ENCODE data around the gene CCDC3.
"Not testable (repeated sequence)": the region's sequence is repeated elsewhere in the genome, so short reads cannot be mapped to it uniquely, and the experiment has no call there.

Gene CCDC3

GRCh38 chr10:13043520-13043919 is 42.0 kb upstream of the CCDC3 start:
- no peak overlapping the region for H3K4me3 ChIP-seq (ENCODE audit: low read depth, low read length)
- TF ChIP-seq CTCF (conservative IDR thresholded peaks at IDR 0.05; ENCODE audit: low read depth, low read length) = no peak
- no peak for DNase-seq (ENCODE audit: low read depth)

DNA sequence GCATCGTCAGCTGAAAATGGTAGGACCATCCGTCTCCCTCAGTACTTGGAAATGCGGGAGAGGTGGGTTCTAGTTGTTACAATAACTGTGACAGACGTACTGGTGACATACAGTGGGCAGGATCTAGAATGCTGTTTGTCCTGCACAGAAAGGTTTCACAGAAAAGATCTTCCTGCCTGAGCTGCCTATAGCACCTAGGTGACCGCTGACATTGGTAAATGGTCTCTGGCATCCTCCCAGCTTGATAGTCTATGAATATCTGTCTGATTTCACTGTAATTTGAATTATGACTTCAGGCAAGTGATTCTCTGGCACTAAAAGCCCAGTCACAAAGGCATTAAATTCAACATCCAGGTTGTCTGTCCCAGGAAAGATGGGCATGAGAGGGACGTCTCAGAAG is 38.2 kb upstream of the CCDC3 start:
- no peak for DNase-seq (ENCODE audit: low read depth)
- H3K4me3 ChIP-seq (ENCODE audit: low read depth, low read length) = no peak overlapping the region
- no peak for TF ChIP-seq CTCF (conservative IDR thresholded peaks at IDR 0.05; ENCODE audit: low read depth, low read length)

GRCh38 chr10:13038391-13038790 is 36.9 kb upstream of the CCDC3 start:
- no peak for DNase-seq (ENCODE audit: low read depth)
- no peak overlapping the region for H3K4me3 ChIP-seq (ENCODE audit: low read depth, low read length)
- no peak for TF ChIP-seq CTCF (conservative IDR thresholded peaks at IDR 0.05; ENCODE audit: low read depth, low read length)

- TF ChIP-seq CTCF (conservative IDR thresholded peaks at IDR 0.05; ENCODE audit: low read depth, low read length) = no peak
- DNase-seq (ENCODE audit: low read depth) = no peak
- no peak overlapping the region for H3K4me3 ChIP-seq (ENCODE audit: low read depth, low read length)
Measured at GRCh38 chr10:13037832-13038231, 36.3 kb upstream of the CCDC3 start.

DNA sequence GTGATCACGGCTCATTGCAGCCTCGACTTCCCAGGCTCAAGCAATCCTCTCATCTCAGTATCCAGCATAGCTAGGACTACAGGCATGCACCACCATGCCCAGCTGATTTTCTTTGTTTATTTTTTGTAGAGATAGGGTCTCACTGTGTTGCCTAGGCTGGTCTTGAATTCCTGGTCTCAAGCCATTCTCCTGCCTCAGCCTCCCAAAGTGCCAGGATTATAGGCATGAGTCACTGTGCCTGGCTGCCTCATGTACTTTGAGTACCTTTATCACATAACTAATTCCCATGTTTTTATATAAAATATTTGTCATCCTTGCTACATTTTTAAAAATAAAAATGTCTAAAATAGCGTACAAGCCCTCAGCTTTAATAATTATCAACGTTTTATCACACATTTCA is 35.3 kb upstream of the CCDC3 start:
- no peak overlapping the region for H3K4me3 ChIP-seq (ENCODE audit: low read depth, low read length)
- no peak for DNase-seq (ENCODE audit: low read depth)
- no peak for TF ChIP-seq CTCF (conservative IDR thresholded peaks at IDR 0.05; ENCODE audit: low read depth, low read length)

DNA sequence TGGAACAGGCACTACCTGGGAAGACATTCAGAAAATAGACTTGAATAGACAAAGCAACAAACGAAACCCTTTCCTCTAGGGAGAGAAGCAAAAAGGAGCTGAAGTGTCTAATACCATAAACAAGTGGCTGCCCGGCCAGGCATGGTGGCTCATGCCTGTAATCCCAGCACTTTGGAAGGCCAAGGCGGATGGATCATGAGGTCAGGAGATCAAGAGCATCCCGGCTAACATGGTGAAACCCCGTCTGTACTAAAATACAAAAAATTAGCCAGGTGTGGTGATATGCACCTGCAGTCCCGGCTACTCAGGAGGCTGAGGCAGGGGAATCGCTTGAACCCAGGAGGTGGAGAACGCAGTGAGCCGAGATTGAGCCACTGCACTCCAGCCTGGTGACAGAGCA is 34.2 kb upstream of the CCDC3 start:
- DNase-seq (ENCODE audit: low read depth) = not testable (repeated sequence)

DNA sequence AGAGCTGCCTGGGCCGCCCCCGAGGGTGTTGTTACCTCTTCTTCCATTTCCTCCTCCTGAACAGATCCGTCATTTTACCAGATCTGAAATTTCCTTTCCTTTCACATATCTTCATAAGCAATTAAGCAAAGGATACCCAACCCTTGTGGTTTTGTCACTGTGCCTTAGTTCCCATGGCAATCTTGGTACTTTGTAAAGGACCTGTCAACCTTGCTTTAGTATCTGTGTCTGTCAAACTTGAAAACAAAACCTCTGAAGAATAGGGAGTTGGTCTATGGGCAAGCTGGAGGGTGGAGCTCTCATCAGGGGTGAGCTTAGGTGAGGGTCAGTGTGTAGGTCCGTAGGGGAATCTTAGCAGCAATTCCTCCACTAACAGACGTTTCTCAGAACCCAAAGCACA is 25.4 kb upstream of the CCDC3 start:
- TF ChIP-seq CTCF (conservative IDR thresholded peaks at IDR 0.05; ENCODE audit: low read depth, low read length) = no peak
- H3K4me3 ChIP-seq (ENCODE audit: low read depth, low read length) = no peak overlapping the region
- no peak for DNase-seq (ENCODE audit: low read depth)

More for the DNA sequence above, 34.2 kb upstream of the CCDC3 start:
- not testable (repeated sequence) for H3K4me3 ChIP-seq (ENCODE audit: low read depth, low read length)

DNA sequence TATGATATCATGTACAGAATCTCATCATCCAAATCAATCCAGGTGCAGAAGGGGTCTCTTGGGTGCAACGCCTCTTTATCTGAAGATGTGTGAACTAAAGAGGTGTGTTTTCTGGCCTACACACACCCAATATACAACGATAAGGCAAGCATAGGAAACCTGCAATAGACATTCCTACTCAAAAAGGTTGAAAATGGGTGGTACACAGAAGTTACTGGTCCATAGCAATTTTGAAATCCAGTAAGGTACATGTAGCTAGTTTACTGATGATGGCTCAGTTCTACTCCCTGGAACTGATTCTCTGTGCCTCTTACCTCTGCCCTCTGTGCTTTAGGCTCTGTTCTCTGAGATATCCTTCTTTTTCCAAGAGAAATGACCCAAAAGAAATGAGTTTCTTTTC is 22.2 kb upstream of the CCDC3 start:
- no peak for TF ChIP-seq CTCF (conservative IDR thresholded peaks at IDR 0.05; ENCODE audit: low read depth, low read length)
- DNase-seq (ENCODE audit: low read depth) = no peak
- no peak overlapping the region for H3K4me3 ChIP-seq (ENCODE audit: low read depth, low read length)
